ENCODE data around the gene OR4X1.
"Not testable (repeated sequence)": the region's sequence is repeated elsewhere in the genome, so short reads cannot be mapped to it uniquely, and the experiment has no call there.

OR4X1 gene

GRCh38 chr11:48263423-48263911 is at the start of gene OR4X1:
Gene OR4X1, plus strand, starts transcription at chr11:48263861. Its CDS starts 0 bp downstream, at chr11:48263861.
- no peak for DNase-seq

GRCh38 chr11:48216510-48216909 is 47.2 kb upstream of the OR4X1 start, which contains the start of gene OR4B1:
Gene OR4B1, plus strand, starts transcription at chr11:48216810. Its CDS starts 0 bp downstream, at chr11:48216810.
- no peak for DNase-seq

GRCh38 chr11:48228761-48229160 is 34.9 kb upstream of the OR4X1 start:
- DNase-seq, result no peak

- not testable (repeated sequence) for DNase-seq
Measured at GRCh38 chr11:48230057-48230456, 33.6 kb upstream of the OR4X1 start.

- DNase-seq, result no peak
Measured at GRCh38 chr11:48237727-48238126, 25.9 kb upstream of the OR4X1 start.

GRCh38 chr11:48242501-48242900 is 21.2 kb upstream of the OR4X1 start:
- DNase-seq, result no peak

GRCh38 chr11:48244804-48245203 is 18.9 kb upstream of the OR4X1 start, which contains the start of gene OR4X2:
Gene OR4X2, plus strand, starts transcription at chr11:48245104. Its CDS starts 0 bp downstream, at chr11:48245104.
- DNase-seq, result no peak

- no peak for DNase-seq
Measured at GRCh38 chr11:48248902-48249301, 14.8 kb upstream of the OR4X1 start.

- no peak for DNase-seq
Measured at GRCh38 chr11:48261600-48261999, 2.1 kb upstream of the OR4X1 start.

GRCh38 chr11:48270621-48271020 is 7.0 kb downstream of the OR4X1 start:
- DNase-seq, result no peak

- DNase-seq, result no peak
Measured at GRCh38 chr11:48272606-48273005, 8.9 kb downstream of the OR4X1 start.

GRCh38 chr11:48305923-48306322 is 42.3 kb downstream of the OR4X1 start, which contains the start of gene OR4S1:
Gene OR4S1, plus strand, starts transcription at chr11:48306223. Its CDS starts 0 bp downstream, at chr11:48306223.
- DNase-seq, result no peak

GRCh38 chr11:48307760-48308386 is 44.2 kb downstream of the OR4X1 start:
- DNase-seq, result peak; percentile 69

- not testable (repeated sequence) for DNase-seq
Measured at GRCh38 chr11:48313590-48313989, 49.9 kb downstream of the OR4X1 start.
